GM23338 (cell line): ENCODE measurements around the gene GPR35. TPM values are rescaled to one million over a fixed set of nuclear protein-coding genes. Genes with fewer than 3 reads are reported as not detected.

ENCODE experiments used
- ATAC-seq: fragments of 200-7000 bp; cut with Tn5 transposase; 3 replicates; pipeline ENCODE4 v1.9.1; 2020
- DNase-seq: peaks from one replicate; pipeline ENCODE4 v3.0.0-alpha.2; 2015; ENCODE audit warnings: low spot score
- H2AFZ ChIP-seq: fragments of 200-600 bp; sonication (generic); 2 replicates; pipeline ENCODE4 v1.8.0; 2016; ENCODE audit warnings: antibody characterized with exemption, mild to moderate bottlenecking, moderate library complexity
- H3F3A ChIP-seq: fragments of 200-600 bp; sonication (generic); replicated peaks from 2 replicates; pipeline ENCODE4 v1.8.0; 2017; ENCODE audit warnings: antibody characterized with exemption, mixed run types, low read depth
- H3K27ac ChIP-seq: fragments of 200-600 bp; sonication (generic); 2 replicates; pipeline ENCODE4 v1.6.1; 2016; ENCODE audit warnings: low read depth
- H3K27me3 ChIP-seq: fragments of 200-600 bp; sonication (generic); 2 replicates; pipeline ENCODE4 v1.8.0; 2016; ENCODE audit warnings: mild to moderate bottlenecking, mixed run types, moderate library complexity; ENCODE audit not compliant: insufficient read depth
- H3K36me3 ChIP-seq: fragments of 200-600 bp; sonication (generic); 2 replicates; pipeline ENCODE4 v1.8.0; 2016; ENCODE audit warnings: mild to moderate bottlenecking; ENCODE audit not compliant: insufficient read depth
- H3K4me1 ChIP-seq: fragments of 200-600 bp; sonication (generic); 2 replicates; pipeline ENCODE4 v1.8.0; 2016; ENCODE audit warnings: mild to moderate bottlenecking, moderate library complexity; ENCODE audit not compliant: insufficient read depth
- H3K4me2 ChIP-seq: fragments of 200-600 bp; sonication (generic); 2 replicates; pipeline ENCODE4 v1.7.1; 2017; ENCODE audit warnings: mixed run types
- H3K4me3 ChIP-seq: fragments of 200-600 bp; sonication (generic); 2 replicates; pipeline ENCODE4 v1.6.1; 2016; ENCODE audit warnings: mixed run types
- H3K79me2 ChIP-seq: fragments of 200-600 bp; sonication (generic); replicated peaks from 2 replicates; pipeline ENCODE4 v1.8.0; 2017; ENCODE audit warnings: mild to moderate bottlenecking; ENCODE audit not compliant: insufficient read depth
- H3K9me2 ChIP-seq: fragments of 200-600 bp; sonication (generic); 2 replicates; pipeline ENCODE4 v1.8.0; 2017; ENCODE audit not compliant: insufficient read depth
- H4K20me1 ChIP-seq: fragments of 200-600 bp; sonication (generic); replicated peaks from 2 replicates; pipeline ENCODE4 v1.8.0; 2017; ENCODE audit warnings: mild to moderate bottlenecking; ENCODE audit not compliant: insufficient read depth
- H3K27ac Mint-ChIP-seq: 2 replicates; pipeline ENCODE4 v1.8.0; 2020; ENCODE audit warnings: inconsistent platforms, mild to moderate bottlenecking, moderate library complexity, mixed read lengths
- H3K27me3 Mint-ChIP-seq: 3 replicates; pipeline ENCODE4 v1.8.0; 2022; ENCODE audit warnings: low read depth, mild to moderate bottlenecking, moderate library complexity, mixed read lengths, inconsistent platforms; ENCODE audit not compliant: insufficient read depth, poor library complexity
- H3K36me3 Mint-ChIP-seq: 3 replicates; pipeline ENCODE4 v1.8.0; 2021; ENCODE audit warnings: low read depth, mild to moderate bottlenecking, inconsistent platforms, moderate library complexity, mixed read lengths
- H3K4me1 Mint-ChIP-seq: 3 replicates; pipeline ENCODE4 v1.8.0; 2020; ENCODE audit warnings: mild to moderate bottlenecking, inconsistent platforms, mixed read lengths
- H3K4me3 Mint-ChIP-seq: 3 replicates; pipeline ENCODE4 v1.8.0; 2021; ENCODE audit warnings: moderate library complexity, mild to moderate bottlenecking, inconsistent platforms, mixed read lengths
- H3K9me3 Mint-ChIP-seq: 3 replicates; pipeline ENCODE4 v1.8.0; 2020; ENCODE audit warnings: moderate library complexity, mild to moderate bottlenecking, inconsistent platforms, mixed read lengths
- CREB1 ChIP-seq: fragments of 250-450 bp; sonication (Bioruptor Pico); IDR thresholded peaks from 2 replicates; pipeline ENCODE4 v1.5.0; 2020; ENCODE audit warnings: low read depth, mild to moderate bottlenecking, moderate library complexity
- CTCF ChIP-seq, 2 experiments: fragments of 200-600 bp in 1 of 2; sonication (generic) in 1 of 2; conservative IDR thresholded peaks; 2 replicates each; pipeline versions ENCODE4 v1.5.1 to v1.6.1; 2016 to 2017; ENCODE audit warnings: antibody characterized with exemption in 2 of 2, low read depth in 2 of 2, mild to moderate bottlenecking in 2 of 2, moderate library complexity in 1 of 2
- ETS1 ChIP-seq: IDR thresholded peaks from 2 replicates; pipeline ENCODE4 v1.6.1; 2016; ENCODE audit warnings: antibody characterized with exemption
- EZH2 ChIP-seq: fragments of 200-600 bp; sonication (generic); IDR thresholded peaks from one replicate; pipeline ENCODE4 v1.8.0; 2017; ENCODE audit warnings: antibody characterized with exemption, mild to moderate bottlenecking, low read depth; ENCODE audit not compliant: unreplicated experiment
- EZH2phosphoT487 ChIP-seq: fragments of 200-600 bp; sonication (generic); IDR thresholded peaks from one replicate; pipeline ENCODE4 v1.8.1; 2018; ENCODE audit warnings: antibody characterized with exemption; ENCODE audit not compliant: unreplicated experiment
- JUNB ChIP-seq: IDR thresholded peaks from one replicate; pipeline ENCODE4 v1.6.1; 2016; ENCODE audit warnings: antibody characterized with exemption; ENCODE audit not compliant: unreplicated experiment
- NANOG ChIP-seq: IDR thresholded peaks from 2 replicates; pipeline ENCODE4 v1.6.1; 2016; ENCODE audit warnings: antibody characterized with exemption, borderline replicate concordance
- POLR2AphosphoS5 ChIP-seq: IDR thresholded peaks from 2 replicates; pipeline ENCODE4 v1.6.1; 2016; ENCODE audit warnings: antibody characterized with exemption, low read depth
- REST ChIP-seq: IDR thresholded peaks from one replicate; pipeline ENCODE4 v1.6.1; 2018; ENCODE audit warnings: antibody characterized with exemption; ENCODE audit not compliant: unreplicated experiment
- STAT1 ChIP-seq: IDR thresholded peaks from one replicate; pipeline ENCODE4 v1.6.1; 2016; ENCODE audit warnings: antibody characterized with exemption; ENCODE audit not compliant: unreplicated experiment
- ZNF114 ChIP-seq: fragments of 250-450 bp; sonication (Bioruptor Pico); IDR thresholded peaks from 2 replicates; pipeline ENCODE4 v1.5.0; 2020; ENCODE audit warnings: mild to moderate bottlenecking, moderate library complexity
- ZNF331 ChIP-seq: fragments of 250-450 bp; sonication (Bioruptor Pico); IDR thresholded peaks from 2 replicates; pipeline ENCODE4 v1.5.0; 2020; ENCODE audit warnings: low read depth, mild to moderate bottlenecking, moderate library complexity
- ZNF462 ChIP-seq: fragments of 250-450 bp; sonication (Bioruptor Pico); IDR thresholded peaks from 2 replicates; pipeline ENCODE4 v1.5.0; 2020; ENCODE audit warnings: mild to moderate bottlenecking, moderate library complexity
- polyA plus RNA-seq: library from polyadenylated mRNA; unstranded; fragments of >200 nt; fragmentation: Nextera tagmentation; extraction: Ambion mirVana; gene quantifications from 2 replicates; pipeline ENCODE4 v1.2.1, GENCODE V29; 2016
- total RNA-seq: library from RNA; depleted of rRNA; stranded (reverse); fragments of >200 nt; shearing (Covaris generic); gene quantifications from 2 replicates; pipeline ENCODE4 v1.2.3, GENCODE V29; 2014

Gene GPR35
- total and polyA plus RNA-seq, 2 experiments from 2014 or later: not detected

GRCh38 chr2:240631548-240632305, 6.4 kb downstream of the GPR35 start:
- DNase-seq: no peak
- H3F3A ChIP-seq: no peaks in the 10 kb centered on the region
- H3K79me2 ChIP-seq: no peaks in the 10 kb centered on the region
- H3K4me1 Mint-ChIP-seq: no peaks in the 10 kb centered on the region
- no peak for ATAC-seq
- no peaks in the 10 kb centered on the region for H4K20me1 ChIP-seq
- H2AFZ ChIP-seq: no peak overlapping the region
- H3K4me3 Mint-ChIP-seq: no peak overlapping the region
- no peaks in the 10 kb centered on the region for H3K36me3 ChIP-seq
- H3K27ac Mint-ChIP-seq: no peak overlapping the region
- no peak for TF ChIP-seq ETS1
- no peak for TF ChIP-seq ZNF114 (CRISPR knock-in tag)
- TF ChIP-seq CREB1 (CRISPR knock-in tag): no peak
- no peak for TF ChIP-seq ZNF462 (CRISPR knock-in tag)
- TF ChIP-seq EZH2phosphoT487: no peak
- no peak for TF ChIP-seq REST
- TF ChIP-seq CTCF (conservative IDR thresholded peaks at IDR 0.05; ENCODE audit: low read depth in 2 of 2): no peak
- no peak for TF ChIP-seq POLR2AphosphoS5
- TF ChIP-seq EZH2: no peak
- TF ChIP-seq NANOG: no peak
- TF ChIP-seq STAT1: no peak
- TF ChIP-seq ZNF331 (CRISPR knock-in tag): no peak
- no peak for TF ChIP-seq JUNB
- no peaks in the 10 kb centered on the region for H3K27me3 ChIP-seq
- H3K27ac ChIP-seq: no peak overlapping the region
- no peaks in the 10 kb centered on the region for H3K9me2 ChIP-seq
- H3K4me2 ChIP-seq: no peak overlapping the region
- peaks cover 42% of the 10 kb centered on the region for H3K9me3 Mint-ChIP-seq
- no peaks in the 10 kb centered on the region for H3K4me1 ChIP-seq
- H3K36me3 Mint-ChIP-seq: peaks cover 8% of the 10 kb centered on the region
- peaks cover 9% of the 10 kb centered on the region for H3K27me3 Mint-ChIP-seq
- H3K4me3 ChIP-seq: no peak overlapping the region
